ENCODE measurements around the gene PSTPIP1.
A peak's percentile ranks its signal among the peaks of the same experiment; 100 is the strongest.

Gene PSTPIP1

GRCh38 chr15:77069521-77070121 is 74.7 kb downstream of the PSTPIP1 start:
- no peak for DNase-seq (ENCODE audit: low read depth, low spot score)

- no peak for DNase-seq (ENCODE audit: low read depth, low spot score)
Measured at GRCh38 chr15:77070180-77070494, 75.2 kb downstream of the PSTPIP1 start.

DNA sequence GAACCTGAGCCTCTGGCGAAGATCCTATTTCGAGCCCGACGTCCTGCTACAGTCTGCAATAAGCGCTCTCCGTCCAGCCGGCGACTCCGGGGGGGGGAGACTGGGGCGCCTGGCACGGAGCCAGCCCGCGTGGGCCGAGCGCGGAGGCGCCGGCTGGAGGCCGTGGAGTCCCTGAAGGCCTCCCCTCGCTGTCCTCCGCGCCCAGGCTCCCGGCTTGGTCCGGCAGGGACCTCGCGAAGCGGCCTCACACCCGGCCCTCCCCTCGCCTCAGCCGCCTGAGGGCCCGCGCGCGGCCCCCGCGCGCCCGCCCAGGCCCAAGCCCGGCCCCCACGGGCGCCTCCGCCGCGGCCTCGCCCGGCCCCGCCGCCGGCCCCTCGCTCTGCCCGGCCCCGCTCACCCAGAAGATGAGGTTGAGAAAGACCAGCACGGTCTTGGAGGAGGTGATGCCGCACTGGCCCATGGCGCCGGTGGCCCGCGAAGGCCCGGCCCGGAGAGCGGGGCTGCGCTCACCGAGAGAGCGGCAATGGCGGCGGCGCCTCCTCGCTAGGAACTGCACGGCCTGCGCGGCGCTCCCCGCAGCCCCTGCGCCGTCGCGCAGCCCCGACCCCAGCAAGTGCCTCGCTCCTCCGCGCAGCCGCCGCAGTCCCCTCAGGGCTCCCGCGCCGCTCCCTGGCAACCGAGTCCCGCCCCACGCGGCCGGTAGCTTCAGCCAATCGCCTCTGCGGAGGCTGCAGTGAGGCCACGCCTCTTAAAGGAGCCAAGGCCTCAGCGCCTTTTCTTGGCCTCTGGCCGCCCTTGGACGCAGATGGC is 75.8 kb downstream of the PSTPIP1 start, which contains the start of gene TSPAN3:
TSPAN3 (minus strand) TSS at position 615 of the 810 bp plus-strand sequence; CDS start at position 460, 155 bp downstream.
- DNase-seq (ENCODE audit: low read depth, low spot score), result peak; percentile 95

GRCh38 chr15:77071305-77072223 is 76.6 kb downstream of the PSTPIP1 start:
- no peak for DNase-seq (ENCODE audit: low read depth, low spot score)

- no peak for DNase-seq (ENCODE audit: low read depth, low spot score)
Measured at GRCh38 chr15:77074350-77074749, 79.4 kb downstream of the PSTPIP1 start.

- DNase-seq (ENCODE audit: low read depth, low spot score), result no peak
Measured at GRCh38 chr15:77075528-77075927, 80.6 kb downstream of the PSTPIP1 start.

DNA sequence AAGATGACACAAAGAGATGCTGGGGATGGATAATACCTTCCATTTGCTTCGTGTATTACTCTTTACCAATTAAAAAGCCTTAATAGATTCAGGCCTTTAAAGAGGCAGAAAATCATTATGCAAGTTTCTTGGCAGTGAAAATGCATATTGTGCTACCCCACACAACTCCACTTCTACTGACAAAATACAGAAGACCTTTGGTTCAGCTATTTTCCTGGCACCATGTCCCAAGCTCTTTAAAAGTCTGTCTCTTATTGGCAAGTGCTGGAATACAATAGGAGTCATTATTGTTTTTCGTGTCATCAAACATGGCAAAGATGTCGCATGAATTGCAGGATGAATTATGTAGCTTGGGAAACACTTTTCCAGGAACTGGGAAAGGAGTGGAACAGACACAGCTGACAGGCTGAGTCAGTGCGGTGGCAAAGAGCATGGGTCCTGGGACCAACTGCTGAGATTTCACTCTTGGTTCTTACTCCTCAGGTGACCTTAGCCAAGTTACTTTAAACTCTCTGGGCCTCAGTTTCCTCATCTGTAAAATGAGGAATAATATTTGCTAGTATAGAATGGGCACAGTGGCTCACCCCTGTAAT is 81.5 kb downstream of the PSTPIP1 start:
- no peak for DNase-seq (ENCODE audit: low read depth, low spot score)

- no peak for DNase-seq (ENCODE audit: low read depth, low spot score)
Measured at GRCh38 chr15:77081971-77082370, 87.0 kb downstream of the PSTPIP1 start.

DNA sequence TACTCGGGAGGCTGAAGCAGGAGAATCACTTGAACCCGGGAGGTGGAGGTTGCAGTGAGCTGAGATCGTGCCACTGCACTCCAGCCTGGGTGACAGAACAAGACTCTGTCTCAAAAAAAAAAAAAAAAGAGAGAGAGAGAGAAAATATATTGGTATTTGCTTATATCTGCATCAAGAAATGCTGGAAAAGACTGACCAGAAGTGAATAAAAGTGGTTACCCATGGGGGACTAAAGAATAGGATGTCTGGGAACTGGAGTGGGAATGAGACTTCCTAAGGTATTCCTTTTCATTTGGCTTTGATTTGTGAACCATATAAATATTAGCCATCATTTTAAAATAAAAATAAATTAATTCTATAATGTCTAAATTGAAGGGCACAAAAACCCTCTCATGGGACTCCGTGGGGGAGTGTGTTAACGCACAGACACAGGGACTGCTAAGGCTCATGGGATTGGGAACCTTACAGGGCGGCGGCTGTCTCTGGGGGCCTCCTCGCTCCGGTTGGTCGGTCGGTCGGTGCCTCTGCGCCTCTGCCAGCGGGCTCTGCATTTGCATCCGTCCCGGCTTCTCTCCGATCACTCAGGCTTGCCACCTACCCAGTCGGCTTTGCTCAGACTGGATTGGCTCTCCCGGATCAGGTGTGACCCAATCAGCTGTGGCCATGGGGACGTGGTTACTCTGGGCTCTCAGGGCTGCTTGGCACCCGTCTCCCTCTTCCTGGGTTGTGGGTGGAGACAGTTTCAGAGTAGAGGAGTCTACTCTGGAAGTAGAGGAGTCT is 88.6 kb downstream of the PSTPIP1 start:
- DNase-seq (ENCODE audit: low read depth, low spot score), result peak; percentile 70

DNA sequence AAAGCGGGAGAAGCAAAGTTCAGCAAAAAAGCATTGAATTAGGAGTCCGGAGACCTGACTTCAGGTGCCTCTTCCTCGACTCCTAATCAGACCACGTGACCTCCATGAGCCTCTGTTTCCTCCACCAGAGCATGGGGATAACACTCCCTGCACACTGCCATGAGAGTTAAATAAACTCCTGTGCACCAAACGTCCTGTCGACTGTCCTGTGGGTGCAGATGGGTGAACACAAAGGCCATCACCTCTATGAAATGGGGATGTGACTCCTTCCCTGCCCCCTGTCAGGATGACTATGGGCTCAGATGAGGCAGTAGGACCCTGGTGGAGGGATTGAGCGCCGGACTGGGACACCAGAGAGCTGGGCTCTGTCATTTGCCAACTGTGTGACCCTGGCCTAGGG is 89.5 kb downstream of the PSTPIP1 start:
- DNase-seq (ENCODE audit: low read depth, low spot score), result no peak

DNA sequence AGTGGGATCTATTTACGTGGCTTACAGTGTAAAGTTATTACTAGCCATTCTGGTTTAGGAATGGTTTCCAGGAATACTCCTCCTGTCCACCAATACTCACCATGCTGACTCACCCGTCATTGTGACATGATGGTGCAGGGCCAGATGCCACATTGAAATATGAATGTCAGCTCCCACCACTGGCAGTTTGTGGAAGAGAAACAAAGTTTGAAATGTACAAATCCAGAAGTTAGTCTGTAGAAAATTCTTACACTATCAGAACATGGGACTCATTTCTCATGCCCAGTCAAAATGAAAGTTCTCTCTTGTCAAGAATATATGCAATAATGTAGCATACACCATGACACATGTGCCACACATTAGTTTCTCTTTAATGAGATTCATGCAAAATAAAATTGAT is 90.4 kb downstream of the PSTPIP1 start:
- no peak for DNase-seq (ENCODE audit: low read depth, low spot score)
